Mucosa of descending colon (tissue), 3 donors: Measurements from ENCODE around the gene LCP1. TPM values are rescaled to one million over a fixed set of nuclear protein-coding genes. Genes with fewer than 3 reads are reported as not detected.
"Not testable (repeated sequence)": the region's sequence is repeated elsewhere in the genome, so short reads cannot be mapped to it uniquely, and the experiment has no call there.

Experiments
- ATAC-seq: fragments of 200-7000 bp; cut with Tn5 transposase; one replicate; pipeline ENCODE4 v1.9.1; 2020; ENCODE audit warnings: mild to moderate bottlenecking, moderate library complexity
- DNase-seq, 3 donors: peaks; one replicate each; pipeline ENCODE4 v3.0.0-alpha.2; 2020
- H3K36me3 ChIP-seq: fragments of 200-600 bp; one replicate; pipeline ENCODE4 v1.8.0; 2021; ENCODE audit warnings: low read depth, mild to moderate bottlenecking
- H3K4me1 ChIP-seq: fragments of 200-600 bp; one replicate; pipeline ENCODE4 v1.8.0; 2021; ENCODE audit warnings: low read depth, mild to moderate bottlenecking
- H3K4me3 ChIP-seq: fragments of 200-600 bp; one replicate; pipeline ENCODE4 v1.8.0; 2021; ENCODE audit warnings: mild to moderate bottlenecking
- H3K9me3 ChIP-seq: fragments of 200-600 bp; one replicate; pipeline ENCODE4 v1.8.0; 2021; ENCODE audit warnings: mild to moderate bottlenecking
- intact Hi-C, 2 donors: fragments of 100-400 bp; cut with DNase I in 1 of 2; cut with micrococcal nuclease in 1 of 2; formaldehyde crosslinking; loops; one replicate each; pipeline versions ENCODE4 v1.11.0 to v1.11.1; 2022; cut with DNase I, micrococcal nuclease
- total RNA-seq, 3 donors: library from RNA; stranded (reverse); fragmentation: NEBNext Ultra II Directional in 2 of 3; extraction: Animal tissue kit (Norgen Biotek cat#: 25700) in 2 of 3; gene quantifications; one replicate each; pipeline versions ENCODE4 v1.2.1 to v1.2.4, GENCODE V29; 2021 to 2023
- TF ChIP-seq, protein P1 (sequence below): fragments of 200-600 bp; IDR thresholded peaks from one replicate; pipeline ENCODE4 v1.8.0; 2022; ENCODE audit warnings: antibody characterized with exemption, mild to moderate bottlenecking
- donor health status: DM: no; HTN: no; CAD: no; lungs with moderate emphysema.
- donor health status: DM: no; HTN: no; CAD: no.
- donor health status: DM: no; HTN: yes; CAD: no.

LCP1 gene
- total RNA-seq, 3 donors from 2014 or later = 15.7 to 53.3 (median 35.1) TPM

DNA sequence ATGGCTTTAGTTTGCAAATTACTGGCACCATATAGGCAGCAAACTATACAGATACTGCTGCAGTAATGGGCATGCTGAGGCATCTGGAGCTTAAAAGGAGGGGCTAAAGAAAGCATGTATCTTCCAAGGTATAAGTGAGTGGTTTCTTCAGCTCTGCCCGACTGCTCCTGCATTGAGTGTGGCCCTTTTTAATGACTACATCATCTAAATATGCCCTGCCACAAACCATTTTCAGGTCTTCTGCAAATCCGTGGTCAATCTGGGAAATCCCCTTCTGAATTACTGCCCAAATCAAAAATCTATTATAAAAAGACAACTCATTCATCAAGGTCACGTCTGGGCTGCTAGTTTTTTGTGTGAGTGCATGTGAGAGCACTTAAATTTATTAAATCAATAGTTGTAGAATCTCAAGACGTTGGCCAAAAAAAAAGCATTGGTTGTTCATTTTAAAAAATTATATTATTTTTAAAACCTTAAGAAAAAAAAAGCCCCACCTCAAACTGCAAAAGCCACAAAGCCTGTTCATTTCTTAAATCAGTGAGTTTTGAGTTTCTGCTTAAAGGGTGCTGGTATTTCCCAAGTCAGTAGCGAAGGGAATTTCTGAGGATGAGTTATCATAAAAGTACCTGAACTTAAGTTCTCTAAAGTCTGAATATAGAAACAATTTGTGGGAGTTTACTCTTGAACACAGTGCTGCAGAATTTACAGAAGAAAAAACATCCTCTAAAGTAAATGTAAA, 16.3 kb downstream of the LCP1 start:
- Histone ChIP-seq H3K4me3 (no peak overlapping the region), H3K36me3 (no peaks in the 10 kb centered on the region)

DNA sequence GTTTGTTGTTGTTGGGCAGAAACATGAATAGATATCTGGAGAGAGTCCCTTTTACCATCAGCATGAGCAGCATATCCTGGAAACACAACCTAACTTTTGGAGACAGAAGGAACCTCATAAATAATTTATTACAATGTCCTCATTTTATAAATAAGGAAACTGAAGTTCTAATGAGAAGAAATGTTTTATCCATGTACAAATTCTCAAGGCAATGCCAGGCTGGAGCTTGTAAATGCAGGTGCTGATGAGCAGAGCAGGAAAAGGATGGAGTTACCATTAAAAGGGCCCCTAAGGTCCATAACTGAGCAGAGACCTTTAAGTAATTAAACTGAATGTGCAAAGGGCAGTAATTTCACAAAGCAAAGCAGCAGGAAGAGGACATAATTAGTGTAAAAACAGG, 17.3 kb downstream of the LCP1 start:
- intact Hi-C loops = no loop called here
- ATAC-seq = no peak
- Histone ChIP-seq H3K9me3 (no peaks in the 10 kb centered on the region), H3K4me3 (no peak overlapping the region), H3K36me3 (no peaks in the 10 kb centered on the region), H3K4me1 (no peaks in the 10 kb centered on the region)
- TF ChIP-seq, protein P1, sequence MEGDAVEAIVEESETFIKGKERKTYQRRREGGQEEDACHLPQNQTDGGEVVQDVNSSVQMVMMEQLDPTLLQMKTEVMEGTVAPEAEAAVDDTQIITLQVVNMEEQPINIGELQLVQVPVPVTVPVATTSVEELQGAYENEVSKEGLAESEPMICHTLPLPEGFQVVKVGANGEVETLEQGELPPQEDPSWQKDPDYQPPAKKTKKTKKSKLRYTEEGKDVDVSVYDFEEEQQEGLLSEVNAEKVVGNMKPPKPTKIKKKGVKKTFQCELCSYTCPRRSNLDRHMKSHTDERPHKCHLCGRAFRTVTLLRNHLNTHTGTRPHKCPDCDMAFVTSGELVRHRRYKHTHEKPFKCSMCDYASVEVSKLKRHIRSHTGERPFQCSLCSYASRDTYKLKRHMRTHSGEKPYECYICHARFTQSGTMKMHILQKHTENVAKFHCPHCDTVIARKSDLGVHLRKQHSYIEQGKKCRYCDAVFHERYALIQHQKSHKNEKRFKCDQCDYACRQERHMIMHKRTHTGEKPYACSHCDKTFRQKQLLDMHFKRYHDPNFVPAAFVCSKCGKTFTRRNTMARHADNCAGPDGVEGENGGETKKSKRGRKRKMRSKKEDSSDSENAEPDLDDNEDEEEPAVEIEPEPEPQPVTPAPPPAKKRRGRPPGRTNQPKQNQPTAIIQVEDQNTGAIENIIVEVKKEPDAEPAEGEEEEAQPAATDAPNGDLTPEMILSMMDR = no peak
- no peak for DNase-seq

More for the DNA sequence above, 16.3 kb downstream of the LCP1 start:
- TF ChIP-seq, protein P1 = no peak
- no peaks in the 10 kb centered on the region for H3K4me1 ChIP-seq
- no peaks in the 10 kb centered on the region for H3K9me3 ChIP-seq
- intact Hi-C loops = no loop called here
- DNase-seq (no peak), ATAC-seq (no peak)

DNA sequence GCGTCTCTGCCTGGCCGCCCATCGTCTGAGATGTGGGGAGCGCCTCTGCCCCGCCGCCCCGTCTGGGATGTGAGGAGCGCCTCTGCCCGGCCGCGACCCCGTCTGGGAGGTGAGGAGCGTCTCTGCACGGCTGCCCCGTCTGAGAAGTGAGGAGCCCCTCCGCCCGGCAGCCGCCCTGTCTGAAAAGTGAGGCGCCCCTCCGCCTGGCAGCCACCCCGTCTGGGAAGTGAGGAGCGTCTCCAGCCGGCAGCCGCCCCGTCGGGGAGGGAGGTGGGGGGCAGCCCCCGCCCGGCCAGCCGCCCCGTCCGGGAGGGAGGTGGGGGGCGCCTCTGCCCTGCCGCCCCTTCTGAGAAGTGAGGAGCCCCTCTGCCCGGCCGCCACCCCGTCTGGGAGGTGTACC, 19.2 kb downstream of the LCP1 start:
- H3K4me3 ChIP-seq, ATAC-seq, H3K4me1 ChIP-seq, DNase-seq, H3K9me3 ChIP-seq, H3K36me3 ChIP-seq, intact Hi-C loops: not testable (repeated sequence)

DNA sequence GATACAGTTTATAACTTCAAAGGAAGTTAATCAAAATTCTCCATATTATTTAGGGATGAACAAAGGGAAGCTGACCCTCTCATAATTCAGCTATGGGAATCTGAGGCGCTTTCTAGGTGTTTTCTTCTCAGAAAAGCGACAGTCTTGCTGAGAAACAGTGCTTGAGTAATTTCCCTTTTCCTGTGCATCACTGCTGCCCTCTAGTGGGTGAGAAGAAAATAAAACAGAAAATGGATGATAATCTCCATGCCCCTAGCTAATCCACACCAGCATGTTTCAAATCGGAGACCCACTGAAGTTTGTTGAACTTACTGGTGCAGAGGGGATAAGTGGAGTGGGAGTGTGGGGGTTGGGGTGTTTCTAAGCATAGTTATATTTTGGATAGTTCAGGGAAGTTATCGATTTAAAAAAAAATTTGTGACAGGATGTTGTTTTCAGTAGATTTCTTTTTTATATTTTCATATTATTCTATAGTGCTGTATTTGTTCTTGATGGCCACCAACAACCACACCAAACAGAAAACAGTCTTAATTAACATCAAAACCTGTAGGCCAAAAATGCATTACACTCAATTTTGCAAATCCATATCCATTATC, 21.4 kb downstream of the LCP1 start:
- DNase-seq (no peak), ATAC-seq (peak; percentile 76)
- Histone ChIP-seq H3K36me3 (no peaks in the 10 kb centered on the region), H3K9me3 (no peaks in the 10 kb centered on the region), H3K4me3 (no peak overlapping the region), H3K4me1 (no peaks in the 10 kb centered on the region)
- TF ChIP-seq, protein P1 = peak; percentile 50
- intact Hi-C loops = no loop called here

DNA sequence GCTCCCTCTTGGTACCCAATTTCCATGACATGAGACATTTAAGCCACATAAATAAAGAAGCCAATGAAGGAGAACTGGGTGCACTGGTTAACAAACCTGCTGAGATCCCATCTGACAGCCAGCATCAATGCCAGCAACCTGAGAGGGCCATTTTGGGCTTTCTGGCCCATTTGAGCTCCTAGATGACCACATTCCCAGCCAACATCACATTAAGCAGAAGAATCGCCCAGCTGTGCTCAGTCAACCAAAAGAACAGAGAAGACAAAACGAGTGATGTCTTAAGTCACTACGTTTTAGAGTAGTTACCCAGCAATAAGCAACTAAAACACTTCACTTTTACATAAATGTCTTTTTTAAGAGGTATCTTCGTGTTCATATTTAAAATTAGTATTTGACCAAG, 21.9 kb downstream of the LCP1 start:
- H3K4me1 ChIP-seq = no peaks in the 10 kb centered on the region
- H3K9me3 ChIP-seq = no peaks in the 10 kb centered on the region
- no peaks in the 10 kb centered on the region for H3K36me3 ChIP-seq
- DNase-seq (no peak), ATAC-seq (no peak)
- intact Hi-C loops = no loop called here
- TF ChIP-seq, protein P1 = no peak
- no peak overlapping the region for H3K4me3 ChIP-seq

DNA sequence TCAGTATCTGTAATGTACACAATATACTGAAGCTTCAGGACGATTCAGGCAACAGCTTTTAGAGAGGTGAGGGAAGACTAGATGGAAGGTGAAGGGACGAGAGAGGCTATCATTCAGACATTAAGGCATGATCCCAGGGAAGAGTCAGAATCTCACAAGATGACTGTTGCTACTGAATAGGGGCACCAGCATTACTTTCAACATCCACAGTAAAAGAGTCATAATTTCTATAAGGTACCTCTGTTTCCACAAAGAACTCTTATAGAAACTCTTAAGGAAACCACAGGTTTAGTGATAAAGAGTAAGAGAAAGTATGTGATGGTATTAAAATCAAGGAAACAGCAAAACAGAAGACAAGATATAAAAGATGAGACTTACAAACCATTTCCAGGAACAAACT, 23.0 kb downstream of the LCP1 start:
- Histone ChIP-seq H3K36me3 (no peaks in the 10 kb centered on the region), H3K4me3 (no peak overlapping the region), H3K9me3 (no peaks in the 10 kb centered on the region), H3K4me1 (no peaks in the 10 kb centered on the region)
- TF ChIP-seq, protein P1 = no peak
- intact Hi-C loops = no loop called here
- DNase-seq = no peak
- ATAC-seq = no peak
